Left ventricle myocardium inferior (tissue), 1 donor: Measurements from ENCODE around the gene RNF6. TPM values are rescaled to one million over a fixed set of nuclear protein-coding genes. Genes with fewer than 3 reads are reported as not detected.

Source experiments
- DNase-seq: peaks from one replicate; pipeline ENCODE4 v3.0.0-alpha.2; 2020
- H3K27ac ChIP-seq: fragments of 200-600 bp; replicated peaks from 2 replicates; pipeline ENCODE4 v1.8.0; 2021
- H3K27me3 ChIP-seq: fragments of 200-600 bp; 2 replicates; pipeline ENCODE4 v1.8.0; 2021; ENCODE audit warnings: low read depth
- H3K36me3 ChIP-seq: fragments of 200-600 bp; 2 replicates; pipeline ENCODE4 v1.8.0; 2021
- H3K4me1 ChIP-seq: fragments of 200-600 bp; 2 replicates; pipeline ENCODE4 v1.8.0; 2021
- H3K4me3 ChIP-seq: fragments of 200-600 bp; 2 replicates; pipeline ENCODE4 v1.8.0; 2021; ENCODE audit warnings: mild to moderate bottlenecking, moderate library complexity
- H3K9me3 ChIP-seq: fragments of 200-600 bp; replicated peaks from 2 replicates; pipeline ENCODE4 v1.8.0; 2021
- CTCF ChIP-seq: fragments of 200-600 bp; IDR thresholded peaks from 2 replicates; pipeline ENCODE4 v1.8.0; 2021; ENCODE audit warnings: antibody characterized with exemption, mild to moderate bottlenecking, borderline replicate concordance
- intact Hi-C: fragments of 100-400 bp; cut with micrococcal nuclease; formaldehyde crosslinking; loops from one replicate; pipeline ENCODE4 v1.11.0; 2022
- total RNA-seq: library from RNA; stranded (reverse); fragmentation: NEBNext Ultra II Directional; extraction: Animal tissue kit (Norgen Biotek cat#: 25700); gene quantifications from one replicate; pipeline ENCODE4 v1.2.1, GENCODE V29; 2021
- donor health status: DM: no; HTN: yes; CAD: no; lungs with severe emphysema.

Gene RNF6
- total RNA-seq, 1 donor from 2014 or later: 20.6 TPM

DNA sequence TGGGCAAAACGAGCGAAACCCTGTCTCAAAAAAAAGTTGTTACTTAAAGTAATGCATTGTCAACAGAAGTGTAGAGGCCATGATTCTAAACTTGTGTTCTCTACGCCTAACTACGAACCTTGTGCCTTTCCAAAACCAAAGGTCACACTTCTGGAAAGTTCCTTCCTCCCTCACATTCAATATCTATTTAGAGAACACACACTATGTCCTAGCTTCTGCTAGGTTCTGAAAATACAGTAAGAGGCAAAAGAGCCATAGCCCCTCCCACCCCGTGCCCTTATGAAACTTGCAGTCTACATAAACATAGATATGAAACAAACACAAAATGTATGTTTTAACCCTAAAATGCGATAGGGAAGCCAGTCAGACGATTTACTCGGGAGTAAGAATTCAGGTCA lies 36.4 kb downstream of the RNF6 start:
- no peaks in the 10 kb centered on the region for H3K27me3 ChIP-seq
- peak overlapping the region; percentile 87 for H3K27ac ChIP-seq
- intact Hi-C loops: loop anchor here (5.0 to 10.0 kb wide), 2 partner anchors 309 to 512 kb away; no protein-coding TSS in a partner anchor

DNA sequence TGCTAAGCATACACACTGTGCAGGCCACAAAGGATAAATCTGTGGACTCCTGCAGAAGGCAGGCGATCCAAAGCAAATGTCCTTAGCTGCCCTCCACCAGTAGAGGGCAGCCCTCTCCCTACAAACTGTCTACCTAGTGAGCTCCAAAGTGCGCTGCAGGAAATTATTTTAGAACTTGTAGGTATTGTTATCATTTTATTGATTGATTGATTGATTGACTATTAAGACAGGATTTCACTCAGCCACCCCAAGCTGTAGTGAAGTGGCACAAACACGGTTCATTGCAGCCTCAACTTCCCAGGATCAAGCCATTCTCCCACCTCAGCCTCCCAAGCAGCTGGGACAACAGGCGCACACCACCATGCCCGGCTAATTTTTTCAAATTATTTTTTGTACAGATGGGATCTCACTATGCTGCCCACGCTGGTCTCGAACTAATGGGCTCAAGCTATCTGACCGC lies 37.3 kb downstream of the RNF6 start:
- Histone ChIP-seq H3K36me3 (no peaks in the 10 kb centered on the region), H3K27ac (no peak overlapping the region), H3K4me3 (no peak overlapping the region), H3K27me3 (no peaks in the 10 kb centered on the region), H3K4me1 (peaks cover 22% of the 10 kb centered on the region), H3K9me3 (no peaks in the 10 kb centered on the region)
- intact Hi-C loops: loop anchor here (5.0 to 10.0 kb wide), 2 partner anchors 310 to 512 kb away; no protein-coding TSS in a partner anchor
- peak; percentile 38 for DNase-seq
- TF ChIP-seq CTCF: peak; percentile 91

More for the DNA sequence above, 36.4 kb downstream of the RNF6 start:
- Histone ChIP-seq H3K9me3 (no peaks in the 10 kb centered on the region), H3K4me3 (peak overlapping the region; percentile 72), H3K4me1 (peaks cover 19% of the 10 kb centered on the region), H3K36me3 (no peaks in the 10 kb centered on the region)
- TF ChIP-seq CTCF: no peak
- DNase-seq: no peak

DNA sequence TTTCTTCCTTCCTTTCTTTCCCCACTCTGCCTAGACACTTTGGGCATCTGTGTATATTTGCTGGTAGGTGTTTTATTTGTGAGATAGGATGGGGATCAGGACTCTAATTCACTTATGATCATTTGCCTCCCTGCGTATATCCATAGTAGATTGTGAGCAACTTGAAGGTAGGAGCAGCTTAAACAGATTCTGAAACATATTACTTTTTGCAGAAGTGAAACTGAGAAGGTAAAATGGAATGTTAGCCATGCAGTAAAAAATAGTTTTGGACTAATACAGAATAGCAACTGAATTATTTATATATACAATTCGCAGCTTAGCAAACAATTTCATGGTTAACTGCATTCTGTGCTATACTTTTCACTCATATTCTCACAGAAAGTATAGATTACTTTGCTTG lies 38.7 kb downstream of the RNF6 start:
- Histone ChIP-seq H3K27ac (no peak overlapping the region), H3K4me3 (no peak overlapping the region), H3K9me3 (no peaks in the 10 kb centered on the region), H3K27me3 (no peaks in the 10 kb centered on the region), H3K36me3 (no peaks in the 10 kb centered on the region), H3K4me1 (peaks cover 35% of the 10 kb centered on the region)
- no peak for TF ChIP-seq CTCF
- no peak for DNase-seq
- intact Hi-C loops: loop anchor here (10.0 kb wide), 1 partner anchor 311 kb away; no protein-coding TSS in a partner anchor

GRCh38 chr13:26179344-26179743 lies 42.8 kb downstream of the RNF6 start:
- no peak overlapping the region for H3K4me3 ChIP-seq
- no peaks in the 10 kb centered on the region for H3K36me3 ChIP-seq
- peaks cover 16% of the 10 kb centered on the region for H3K4me1 ChIP-seq
- no peak for TF ChIP-seq CTCF
- H3K27me3 ChIP-seq: no peaks in the 10 kb centered on the region
- no peak for DNase-seq
- no peaks in the 10 kb centered on the region for H3K9me3 ChIP-seq
- peak overlapping the region; percentile 40 for H3K27ac ChIP-seq
- intact Hi-C loops: no loop called here

DNA sequence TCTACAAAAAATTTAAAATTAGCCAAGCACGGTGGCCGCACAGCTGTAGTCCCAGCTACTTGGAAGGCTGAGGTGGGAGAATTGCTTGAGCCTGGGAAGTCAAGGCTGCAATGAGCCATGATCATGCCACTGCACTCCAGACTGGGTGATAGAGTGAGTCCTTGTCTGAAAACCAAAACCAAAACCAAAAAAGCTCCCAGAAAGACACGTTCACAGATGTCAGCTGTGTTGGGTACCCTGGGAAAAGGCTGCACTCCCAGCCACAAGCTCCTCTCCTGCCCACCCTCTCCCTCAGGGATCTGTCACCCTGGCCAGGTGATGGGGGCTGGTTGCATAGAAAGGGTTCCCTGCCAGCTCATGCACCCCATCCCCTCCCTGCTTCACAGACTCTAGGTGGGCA lies 53.3 kb downstream of the RNF6 start:
- Histone ChIP-seq H3K9me3 (no peaks in the 10 kb centered on the region), H3K36me3 (no peaks in the 10 kb centered on the region), H3K27me3 (no peaks in the 10 kb centered on the region), H3K4me3 (no peak overlapping the region), H3K4me1 (no peaks in the 10 kb centered on the region), H3K27ac (no peak overlapping the region)
- intact Hi-C loops: no loop called here
- TF ChIP-seq CTCF: no peak
- DNase-seq: no peak
